ENCODE data around the gene PCBP3.

The PCBP3 gene

GRCh38 chr21:45735259-45736000 is 91.9 kb downstream of the PCBP3 start:
- no peak for DNase-seq

- no peak for DNase-seq
Measured at GRCh38 chr21:45736042-45736689, 92.6 kb downstream of the PCBP3 start.

- DNase-seq = no peak
Measured at GRCh38 chr21:45736690-45737484, 93.4 kb downstream of the PCBP3 start.

- no peak for DNase-seq
Measured at GRCh38 chr21:45737485-45738166, 94.1 kb downstream of the PCBP3 start.

GRCh38 chr21:45739218-45740087 is 95.9 kb downstream of the PCBP3 start:
- DNase-seq = no peak

GRCh38 chr21:45740088-45740440 is 96.5 kb downstream of the PCBP3 start:
- DNase-seq = no peak

- no peak for DNase-seq
Measured at GRCh38 chr21:45740491-45741357, 97.2 kb downstream of the PCBP3 start.

GRCh38 chr21:45741691-45742090 is 98.2 kb downstream of the PCBP3 start:
- DNase-seq = no peak

- DNase-seq = no peak
Measured at GRCh38 chr21:45742247-45742646, 98.7 kb downstream of the PCBP3 start.

- DNase-seq = no peak
Measured at GRCh38 chr21:45745256-45745655, 101.7 kb downstream of the PCBP3 start.

- DNase-seq = no peak
Measured at GRCh38 chr21:45747233-45747766, 103.8 kb downstream of the PCBP3 start.

GRCh38 chr21:45747802-45748445 is 104.4 kb downstream of the PCBP3 start:
- DNase-seq = no peak

GRCh38 chr21:45748593-45748992 is 105.1 kb downstream of the PCBP3 start:
- DNase-seq = no peak

- no peak for DNase-seq
Measured at GRCh38 chr21:45749974-45750373, 106.4 kb downstream of the PCBP3 start.

GRCh38 chr21:45750936-45751335 is 107.4 kb downstream of the PCBP3 start:
- no peak for DNase-seq

GRCh38 chr21:45753445-45753844 is 109.9 kb downstream of the PCBP3 start:
- DNase-seq = no peak

GRCh38 chr21:45756029-45756428 is 112.5 kb downstream of the PCBP3 start:
- no peak for DNase-seq

GRCh38 chr21:45756669-45757068 is 113.1 kb downstream of the PCBP3 start:
- no peak for DNase-seq

GRCh38 chr21:45761704-45762103 is 118.2 kb downstream of the PCBP3 start:
- no peak for DNase-seq

- no peak for DNase-seq
Measured at GRCh38 chr21:45763074-45763473, 119.5 kb downstream of the PCBP3 start.

Measured in CD4-positive, alpha-beta T cell treated with Interleukin-4 for 4 hours (primary cell).